Measurements from ENCODE around the gene PRAMEF25.
"Not testable (repeated sequence)": the region's sequence is repeated elsewhere in the genome, so short reads cannot be mapped to it uniquely, and the experiment has no call there.

PRAMEF25 gene

DNA sequence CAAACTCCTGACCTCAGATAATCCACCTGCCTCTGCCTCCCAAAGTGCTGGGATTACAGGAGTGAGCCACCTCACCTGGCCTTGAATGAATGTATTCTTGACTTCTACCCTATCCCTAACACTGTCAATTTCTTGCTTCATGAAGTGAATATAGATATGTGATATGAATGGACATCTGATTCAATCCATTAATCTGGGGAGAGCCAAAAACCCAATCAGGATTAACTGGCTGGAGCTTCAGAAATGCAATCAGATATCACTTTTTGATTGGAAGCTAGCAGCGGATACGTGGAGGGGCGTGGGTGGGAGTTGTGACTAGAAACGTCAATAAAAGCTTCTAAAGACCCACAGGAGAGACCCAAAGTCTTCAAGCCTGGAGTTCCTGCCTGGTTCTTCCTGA is at the start of gene PRAMEF25:
Gene PRAMEF25 (plus strand): TSS at position 301 of the 400 bp plus-strand sequence. CDS start 2,920 bp downstream, outside the sequence.
- DNase-seq, result not testable (repeated sequence)

DNA sequence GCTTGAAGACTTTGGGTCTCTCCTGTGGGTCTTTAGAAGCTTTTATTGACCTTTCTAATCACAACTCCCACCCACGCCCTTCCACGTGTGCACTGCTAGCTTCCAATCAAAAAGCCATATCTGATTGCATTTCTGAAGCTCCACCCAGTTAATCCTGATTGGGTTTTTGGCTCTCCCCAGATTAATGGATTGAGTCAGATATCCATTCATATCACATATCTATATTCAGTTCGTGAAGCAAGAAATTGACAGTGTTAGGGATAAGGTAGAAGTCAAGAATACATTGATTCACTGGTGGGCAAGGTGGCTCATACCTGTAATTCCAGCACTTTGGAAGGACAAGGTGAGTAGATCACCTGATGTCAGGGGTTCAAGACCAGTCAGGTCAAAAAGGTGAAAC is 14.1 kb upstream of the PRAMEF25 start, which contains the start of gene PRAMEF27:
Gene PRAMEF27 (minus strand): TSS at position 101 of the 400 bp plus-strand sequence. CDS start 2,916 bp downstream, outside the sequence.
- not testable (repeated sequence) for DNase-seq

DNA sequence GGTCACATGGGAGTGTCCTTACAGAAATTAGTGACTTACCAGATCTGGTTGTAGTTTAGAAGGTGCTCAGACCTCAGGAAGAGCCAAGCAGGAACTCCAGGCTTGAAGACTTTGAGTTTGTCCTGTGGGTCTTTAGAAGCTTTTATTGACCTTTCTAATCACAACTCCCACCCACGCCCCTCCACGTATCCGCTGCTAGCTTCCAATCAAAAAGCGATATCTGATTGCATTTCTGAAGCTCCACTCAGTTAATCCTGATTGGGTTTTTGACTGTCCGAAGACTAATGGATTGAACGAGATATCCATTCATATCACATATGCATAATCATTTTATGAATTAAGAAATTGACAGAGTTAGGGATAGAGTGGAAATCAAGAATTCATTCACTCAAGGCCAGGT is 46.2 kb downstream of the PRAMEF25 start, which contains the start of gene HNRNPCL2:
Gene HNRNPCL2 (minus strand): TSS at position 101 of the 400 bp plus-strand sequence. CDS start 454 bp downstream, outside the sequence.
- DNase-seq, result not testable (repeated sequence)
